AG08396 (cell line): ENCODE results near the gene PLD4.
"Not testable (repeated sequence)": the region's sequence is repeated elsewhere in the genome, so short reads cannot be mapped to it uniquely, and the experiment has no call there.

Source experiments
- DNase-seq: peaks from one replicate; pipeline ENCODE4 v3.0.0; 2012; ENCODE audit warnings: low spot score, mixed read lengths

Gene PLD4

GRCh38 chr14:104886690-104887622 is 37.7 kb upstream of the PLD4 start:
- no peak for DNase-seq

GRCh38 chr14:104887623-104888488 is 36.8 kb upstream of the PLD4 start:
- DNase-seq = no peak

- DNase-seq = no peak
Observed at GRCh38 chr14:104888489-104889374, 35.9 kb upstream of the PLD4 start.

GRCh38 chr14:104889375-104889757 is 35.3 kb upstream of the PLD4 start:
- DNase-seq = no peak

GRCh38 chr14:104890292-104890691 is 34.4 kb upstream of the PLD4 start:
- DNase-seq = not testable (repeated sequence)

GRCh38 chr14:104891121-104891551 is 33.5 kb upstream of the PLD4 start:
- DNase-seq = no peak

- DNase-seq = no peak
Observed at GRCh38 chr14:104891664-104892530, 32.8 kb upstream of the PLD4 start.

- DNase-seq = no peak
Observed at GRCh38 chr14:104892531-104893434, 31.9 kb upstream of the PLD4 start.

GRCh38 chr14:104893435-104894207 is 31.1 kb upstream of the PLD4 start:
- DNase-seq = no peak

- no peak for DNase-seq
Observed at GRCh38 chr14:104894331-104895206, 30.1 kb upstream of the PLD4 start.

- no peak for DNase-seq
Observed at GRCh38 chr14:104895207-104895785, 29.4 kb upstream of the PLD4 start.

- no peak for DNase-seq
Observed at GRCh38 chr14:104895786-104896661, 28.7 kb upstream of the PLD4 start.

GRCh38 chr14:104897330-104898194 is 27.1 kb upstream of the PLD4 start:
- DNase-seq = no peak

GRCh38 chr14:104898195-104898558 is 26.5 kb upstream of the PLD4 start:
- no peak for DNase-seq

- no peak for DNase-seq
Observed at GRCh38 chr14:104898870-104899510, 25.7 kb upstream of the PLD4 start.
